Adrenal gland (tissue), 5 donors: ENCODE measurements around the gene ZC3H11A.

ENCODE experiments used
- POLR2A ChIP-seq, 2 donors: fragments of 450-650 bp; IDR thresholded peaks; one replicate each; pipeline ENCODE4 v1.6.1; 2017; ENCODE audit warnings: antibody characterized with exemption in 2 of 2, mild to moderate bottlenecking in 2 of 2, moderate library complexity in 1 of 2
- TF ChIP-seq, protein P1 (sequence below), 6 experiments: fragments of 450-650 bp in 4 of 6; fragments of 200-600 bp in 2 of 6; sonication (generic) in 1 of 6; IDR thresholded peaks; 1 replicate in 5 of 6; 2 replicates in 1 of 6; pipeline versions ENCODE4 v1.5.1 to v1.8.0; 2016 to 2021; ENCODE audit warnings: antibody characterized with exemption in 6 of 6, mild to moderate bottlenecking in 2 of 6, moderate library complexity in 1 of 6
- donor health status: DM: no; HTN: no; CAD: no.

DNA sequence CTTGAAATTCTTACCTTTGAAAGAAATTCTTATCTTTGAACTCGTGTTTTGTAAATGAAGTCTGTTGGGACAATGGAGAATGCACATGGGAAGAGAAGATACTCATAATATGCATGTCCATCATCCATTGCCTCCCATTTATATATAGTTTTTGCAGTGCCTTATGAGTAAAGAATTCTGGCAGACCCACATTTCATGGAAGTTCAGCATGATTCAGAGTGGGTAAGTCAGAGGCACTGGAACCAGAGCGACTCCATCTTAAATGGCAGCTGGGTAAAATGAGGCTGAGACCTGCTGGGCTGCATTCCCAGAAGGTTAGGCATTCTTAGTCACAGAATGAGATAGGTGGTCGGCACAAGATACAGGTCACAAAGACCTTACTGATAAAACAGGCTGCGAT is 16.6 kb upstream of the ZC3H11A start:
- TF ChIP-seq POLR2A (IDR thresholded peaks at IDR 0.05): no peak
- TF ChIP-seq, protein P1, sequence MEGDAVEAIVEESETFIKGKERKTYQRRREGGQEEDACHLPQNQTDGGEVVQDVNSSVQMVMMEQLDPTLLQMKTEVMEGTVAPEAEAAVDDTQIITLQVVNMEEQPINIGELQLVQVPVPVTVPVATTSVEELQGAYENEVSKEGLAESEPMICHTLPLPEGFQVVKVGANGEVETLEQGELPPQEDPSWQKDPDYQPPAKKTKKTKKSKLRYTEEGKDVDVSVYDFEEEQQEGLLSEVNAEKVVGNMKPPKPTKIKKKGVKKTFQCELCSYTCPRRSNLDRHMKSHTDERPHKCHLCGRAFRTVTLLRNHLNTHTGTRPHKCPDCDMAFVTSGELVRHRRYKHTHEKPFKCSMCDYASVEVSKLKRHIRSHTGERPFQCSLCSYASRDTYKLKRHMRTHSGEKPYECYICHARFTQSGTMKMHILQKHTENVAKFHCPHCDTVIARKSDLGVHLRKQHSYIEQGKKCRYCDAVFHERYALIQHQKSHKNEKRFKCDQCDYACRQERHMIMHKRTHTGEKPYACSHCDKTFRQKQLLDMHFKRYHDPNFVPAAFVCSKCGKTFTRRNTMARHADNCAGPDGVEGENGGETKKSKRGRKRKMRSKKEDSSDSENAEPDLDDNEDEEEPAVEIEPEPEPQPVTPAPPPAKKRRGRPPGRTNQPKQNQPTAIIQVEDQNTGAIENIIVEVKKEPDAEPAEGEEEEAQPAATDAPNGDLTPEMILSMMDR (IDR thresholded peaks at IDR 0.05): no peak
